Activated CD8-positive, alpha-beta memory T cell treated with anti-CD3 and anti-CD28 coated beads, Interleukin-2, amount 50 U/mL, for 1 hour (primary cell): ENCODE measurements around the gene SOHLH2.

ENCODE experiments used
- DNase-seq: peaks from one replicate; pipeline ENCODE4 v3.0.0-alpha.2; 2020; ENCODE audit errors: extremely low read depth

Gene SOHLH2

GRCh38 chr13:36214163-36214921 lies at the start of gene SOHLH2:
Gene SOHLH2 (minus strand): TSS chr13:36214556. CDS start chr13:36214526, 30 bp downstream.
- DNase-seq = no peak

- no peak for DNase-seq
Observed at GRCh38 chr13:36261976-36262375, 47.6 kb upstream of the SOHLH2 start.

- no peak for DNase-seq
Observed at GRCh38 chr13:36261011-36261410, 46.7 kb upstream of the SOHLH2 start.

GRCh38 chr13:36259361-36260137 lies 45.2 kb upstream of the SOHLH2 start:
- no peak for DNase-seq

- DNase-seq = no peak
Observed at GRCh38 chr13:36258831-36259230, 44.5 kb upstream of the SOHLH2 start.

GRCh38 chr13:36251526-36251925 lies 37.2 kb upstream of the SOHLH2 start:
- DNase-seq = no peak

- no peak for DNase-seq
Observed at GRCh38 chr13:36251017-36251416, 36.7 kb upstream of the SOHLH2 start.

- DNase-seq = no peak
Observed at GRCh38 chr13:36248700-36249099, 34.3 kb upstream of the SOHLH2 start.

- no peak for DNase-seq
Observed at GRCh38 chr13:36244990-36245389, 30.6 kb upstream of the SOHLH2 start.

GRCh38 chr13:36244073-36244472 lies 29.7 kb upstream of the SOHLH2 start:
- no peak for DNase-seq

- no peak for DNase-seq
Observed at GRCh38 chr13:36242761-36243160, 28.4 kb upstream of the SOHLH2 start.

GRCh38 chr13:36231236-36231635 lies 16.9 kb upstream of the SOHLH2 start:
- DNase-seq = no peak

- DNase-seq = no peak
Observed at GRCh38 chr13:36224730-36225129, 10.4 kb upstream of the SOHLH2 start.

- no peak for DNase-seq
Observed at GRCh38 chr13:36219883-36220282, 5.5 kb upstream of the SOHLH2 start.

- DNase-seq = no peak
Observed at GRCh38 chr13:36217456-36217855, 3.1 kb upstream of the SOHLH2 start.

- DNase-seq = no peak
Observed at GRCh38 chr13:36212789-36213188, 1.6 kb downstream of the SOHLH2 start.

- DNase-seq = no peak
Observed at GRCh38 chr13:36211567-36211966, 2.8 kb downstream of the SOHLH2 start.

- DNase-seq = no peak
Observed at GRCh38 chr13:36210738-36211137, 3.6 kb downstream of the SOHLH2 start.

GRCh38 chr13:36207672-36208071 lies 6.7 kb downstream of the SOHLH2 start:
- DNase-seq = no peak

GRCh38 chr13:36193151-36193855 lies 21.1 kb downstream of the SOHLH2 start:
- no peak for DNase-seq

GRCh38 chr13:36192166-36192565 lies 22.2 kb downstream of the SOHLH2 start:
- no peak for DNase-seq

- no peak for DNase-seq
Observed at GRCh38 chr13:36190771-36191170, 23.6 kb downstream of the SOHLH2 start.

- DNase-seq = no peak
Observed at GRCh38 chr13:36188441-36188840, 25.9 kb downstream of the SOHLH2 start.
